HUES48 (cell line): ENCODE data around the gene LAMA1.

Experiments
- H3K27ac ChIP-seq: one replicate; pipeline ENCODE4 v1.7.0; 2013; ENCODE audit warnings: low read depth, low read length, inconsistent platforms
- H3K27me3 ChIP-seq: 2 replicates; pipeline ENCODE4 v1.6.1; 2013; ENCODE audit warnings: mild to moderate bottlenecking, low read length; ENCODE audit not compliant: control insufficient read depth, insufficient read depth
- H3K36me3 ChIP-seq: 2 replicates; pipeline ENCODE4 v1.6.1; 2013; ENCODE audit warnings: low read length; ENCODE audit not compliant: control insufficient read depth, insufficient read depth
- H3K4me1 ChIP-seq: 2 replicates; pipeline ENCODE4 v1.6.1; 2013; ENCODE audit warnings: mild to moderate bottlenecking, low read length; ENCODE audit not compliant: control insufficient read depth, insufficient read depth
- H3K4me3 ChIP-seq: 2 replicates; pipeline ENCODE4 v1.5.1; 2013; ENCODE audit warnings: mild to moderate bottlenecking, low read depth, low read length
- H3K9ac ChIP-seq: 2 replicates; pipeline ENCODE4 v1.6.1; 2013; ENCODE audit warnings: mild to moderate bottlenecking, low read depth, low read length, moderate library complexity
- H3K9me3 ChIP-seq: 2 replicates; pipeline ENCODE4 v1.6.1; 2013; ENCODE audit warnings: low read length; ENCODE audit not compliant: control insufficient read depth, insufficient read depth

The LAMA1 gene

DNA sequence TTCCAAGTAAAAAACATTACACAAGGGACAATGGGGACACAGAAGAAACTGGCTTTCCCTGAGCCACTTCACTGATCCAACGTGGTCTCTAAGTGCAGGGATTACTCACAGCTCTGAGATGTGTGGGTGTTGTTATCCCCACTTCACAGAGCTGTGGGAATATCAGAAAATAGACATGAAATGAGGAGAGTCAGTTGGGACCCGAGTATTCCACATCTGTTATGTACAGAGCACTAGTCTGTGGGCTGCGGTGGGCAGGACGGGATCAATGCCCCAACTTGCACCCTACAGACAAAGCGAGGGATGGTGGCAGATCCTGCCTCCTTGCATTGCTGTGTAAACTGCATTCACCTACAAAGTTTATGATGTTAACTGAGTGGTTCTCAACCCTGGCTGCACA, 11.7 kb downstream of the LAMA1 start:
- Histone ChIP-seq H3K9ac (no peak overlapping the region), H3K27ac (no peak overlapping the region), H3K36me3 (no peaks in the 10 kb centered on the region), H3K9me3 (no peaks in the 10 kb centered on the region), H3K27me3 (no peaks in the 10 kb centered on the region), H3K4me1 (no peaks in the 10 kb centered on the region), H3K4me3 (no peak overlapping the region)

DNA sequence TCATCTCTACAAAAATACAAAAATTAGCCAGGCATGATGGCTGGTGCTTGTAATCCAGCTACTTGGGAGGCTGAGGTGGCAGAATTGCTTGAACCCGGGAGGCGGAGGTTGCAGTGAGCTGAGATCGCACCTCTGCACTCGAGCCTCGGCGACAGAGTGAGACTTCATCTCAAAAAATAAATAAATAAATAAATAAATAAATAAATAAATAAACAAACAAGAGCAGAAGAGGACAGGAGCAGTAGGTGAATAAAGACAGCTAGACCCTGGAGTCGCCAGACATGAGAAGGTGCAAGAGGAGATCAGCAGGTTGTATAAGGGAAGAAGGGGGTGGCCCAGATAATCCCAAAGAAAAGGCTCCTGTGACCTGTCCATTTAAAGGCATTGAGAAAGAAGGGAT, 12.3 kb downstream of the LAMA1 start:
- H3K4me3 ChIP-seq, result no peak overlapping the region
- no peaks in the 10 kb centered on the region for H3K27me3 ChIP-seq
- no peaks in the 10 kb centered on the region for H3K36me3 ChIP-seq
- no peaks in the 10 kb centered on the region for H3K9me3 ChIP-seq
- H3K4me1 ChIP-seq, result no peaks in the 10 kb centered on the region
- H3K9ac ChIP-seq, result no peak overlapping the region
- no peak overlapping the region for H3K27ac ChIP-seq

DNA sequence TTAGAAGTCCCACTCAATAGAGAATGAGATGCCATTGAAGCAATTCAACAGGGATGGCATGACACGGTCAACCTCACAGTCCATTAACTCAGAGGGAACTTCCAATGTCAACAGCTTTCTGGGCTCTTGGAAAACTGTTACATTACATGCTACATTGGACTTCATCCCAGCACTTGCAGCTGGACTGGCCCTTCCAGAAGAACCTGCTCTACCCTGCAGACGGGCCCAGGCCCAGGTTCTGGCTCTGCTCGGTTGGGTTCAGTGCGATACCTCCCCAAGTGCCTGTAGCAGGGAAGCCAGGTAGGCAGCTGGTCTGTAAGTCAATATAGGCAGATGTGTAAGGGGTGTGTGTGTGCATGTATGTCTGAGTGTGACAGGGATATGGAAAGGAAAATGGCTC, 12.9 kb downstream of the LAMA1 start:
- H3K27ac ChIP-seq, result no peak overlapping the region

DNA sequence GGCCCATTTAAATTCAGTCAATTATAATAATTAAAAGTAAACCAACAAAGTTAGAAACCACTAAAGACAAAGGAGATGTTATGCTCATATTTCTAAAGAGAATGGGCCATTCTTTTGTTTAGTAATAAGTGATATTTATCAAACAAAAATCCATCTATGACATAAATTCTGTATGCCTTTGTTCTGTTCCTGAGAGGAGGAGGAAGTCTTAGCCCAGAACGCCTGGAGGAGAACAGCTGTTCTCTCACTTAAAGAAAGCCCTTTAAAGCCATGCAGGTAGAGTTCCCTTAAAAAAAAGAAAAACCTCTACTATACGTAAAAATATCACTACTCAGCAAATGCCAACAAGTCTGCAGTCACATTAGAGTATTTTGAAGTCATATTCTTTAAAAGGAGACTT, 15.5 kb downstream of the LAMA1 start:
- H3K27ac ChIP-seq, result no peak overlapping the region
- H3K4me3 ChIP-seq, result no peak overlapping the region
- no peak overlapping the region for H3K9ac ChIP-seq
- no peaks in the 10 kb centered on the region for H3K4me1 ChIP-seq
- no peaks in the 10 kb centered on the region for H3K27me3 ChIP-seq
- H3K36me3 ChIP-seq, result no peaks in the 10 kb centered on the region
- H3K9me3 ChIP-seq, result no peaks in the 10 kb centered on the region

More for the DNA sequence above, 12.9 kb downstream of the LAMA1 start:
- H3K9ac ChIP-seq, result no peak overlapping the region
- no peaks in the 10 kb centered on the region for H3K27me3 ChIP-seq
- H3K9me3 ChIP-seq, result no peaks in the 10 kb centered on the region
- H3K36me3 ChIP-seq, result no peaks in the 10 kb centered on the region
- no peak overlapping the region for H3K4me3 ChIP-seq
- H3K4me1 ChIP-seq, result no peaks in the 10 kb centered on the region

DNA sequence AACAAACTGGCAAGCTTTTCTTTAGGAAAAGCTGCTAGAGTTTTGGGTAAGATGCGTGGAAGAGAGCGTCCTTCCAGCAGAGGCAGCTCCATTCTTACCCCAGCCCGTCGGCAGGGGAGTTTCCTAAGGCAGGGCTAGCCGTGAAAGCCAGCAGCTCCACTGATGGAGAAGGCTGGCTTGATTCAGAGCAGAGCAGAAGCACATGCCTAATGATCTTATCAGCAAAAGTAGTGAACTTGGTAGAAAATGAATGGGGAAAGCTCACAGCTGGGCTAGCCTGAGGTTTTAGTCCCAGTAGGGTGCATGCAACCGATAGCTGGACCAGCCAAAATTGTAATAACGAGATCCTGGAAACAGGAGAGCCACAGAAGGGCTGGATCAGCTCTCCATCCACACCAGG, 20.8 kb downstream of the LAMA1 start:
- Histone ChIP-seq H3K27me3 (no peaks in the 10 kb centered on the region), H3K4me3 (no peak overlapping the region), H3K36me3 (no peaks in the 10 kb centered on the region), H3K27ac (no peak overlapping the region), H3K4me1 (no peaks in the 10 kb centered on the region), H3K9ac (no peak overlapping the region), H3K9me3 (no peaks in the 10 kb centered on the region)

DNA sequence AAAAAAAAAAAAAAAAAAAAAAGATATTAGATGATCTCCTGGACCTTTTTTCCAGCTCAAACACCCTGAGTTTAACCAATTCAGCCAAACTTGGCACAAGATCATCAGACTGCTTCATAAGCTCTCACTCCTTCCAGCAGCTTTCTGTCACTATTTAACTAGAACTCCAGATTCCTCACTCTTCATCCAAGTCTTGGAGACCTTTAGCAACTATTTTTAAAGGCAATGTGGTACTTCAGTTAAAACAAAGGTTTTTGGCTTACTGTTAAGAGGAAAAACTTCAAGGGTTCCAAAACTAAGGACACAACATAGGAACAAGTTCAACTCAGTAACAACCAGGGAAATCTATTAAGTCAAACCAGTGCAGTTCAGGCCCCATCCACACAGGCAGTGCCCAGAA, 23.2 kb downstream of the LAMA1 start:
- H3K27me3 ChIP-seq, result no peaks in the 10 kb centered on the region
- no peaks in the 10 kb centered on the region for H3K9me3 ChIP-seq
- H3K36me3 ChIP-seq, result no peaks in the 10 kb centered on the region
- no peak overlapping the region for H3K4me3 ChIP-seq
- peaks cover 6% of the 10 kb centered on the region; the same call in 1 of the 2 replicates for H3K4me1 ChIP-seq
- H3K27ac ChIP-seq, result no peak overlapping the region
- no peak overlapping the region for H3K9ac ChIP-seq

DNA sequence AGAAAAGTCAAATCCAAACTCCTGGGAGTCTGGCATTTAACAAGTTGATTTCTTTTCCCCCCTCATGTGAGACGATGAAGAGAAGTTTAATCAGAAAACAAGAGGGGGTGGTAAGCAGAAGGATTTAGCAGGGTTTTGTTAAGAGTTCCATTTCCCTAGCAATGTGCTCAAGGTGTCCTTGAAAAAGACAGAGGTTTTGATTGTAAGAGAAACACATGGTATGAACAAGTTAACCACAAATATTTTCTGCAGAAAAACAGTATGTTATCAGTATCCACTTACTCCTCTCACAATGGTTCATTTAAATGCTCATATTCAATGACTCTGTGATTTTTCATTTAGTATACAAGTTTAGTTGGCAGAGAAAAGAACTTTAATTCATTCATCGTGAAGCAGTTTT, 26.8 kb downstream of the LAMA1 start:
- H3K36me3 ChIP-seq, result no peaks in the 10 kb centered on the region

DNA sequence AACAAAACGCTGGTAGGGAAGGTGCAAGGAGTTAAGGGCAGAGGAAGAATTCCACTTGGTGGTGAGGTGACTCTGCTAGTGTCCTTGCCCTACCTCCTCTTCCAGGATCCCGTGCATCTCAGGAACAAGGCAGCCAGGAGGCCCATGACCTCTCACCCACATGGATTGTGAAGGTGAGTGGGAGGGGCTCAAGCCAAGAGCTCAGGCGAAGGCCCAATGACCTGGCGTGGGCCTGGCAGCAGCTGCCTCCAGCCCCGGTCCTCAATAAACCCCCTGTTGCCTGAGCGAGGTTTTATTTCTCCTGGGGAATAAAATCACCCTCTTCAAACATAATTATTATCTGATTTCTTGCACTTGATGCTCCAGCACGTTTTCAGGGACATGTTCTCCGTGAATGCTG, 28.2 kb downstream of the LAMA1 start:
- no peaks in the 10 kb centered on the region for H3K36me3 ChIP-seq
- H3K27me3 ChIP-seq, result no peaks in the 10 kb centered on the region
- no peaks in the 10 kb centered on the region for H3K9me3 ChIP-seq
- H3K4me1 ChIP-seq, result peaks cover 6% of the 10 kb centered on the region; the same call in 1 of the 2 replicates
- H3K4me3 ChIP-seq, result no peak overlapping the region
- H3K9ac ChIP-seq, result no peak overlapping the region
- H3K27ac ChIP-seq, result no peak overlapping the region

More for the DNA sequence above, 26.8 kb downstream of the LAMA1 start:
- H3K9ac ChIP-seq, result no peak overlapping the region
- H3K9me3 ChIP-seq, result no peaks in the 10 kb centered on the region
- H3K27me3 ChIP-seq, result no peaks in the 10 kb centered on the region
- H3K4me1 ChIP-seq, result peaks cover 6% of the 10 kb centered on the region; the same call in 1 of the 2 replicates
- H3K27ac ChIP-seq, result no peak overlapping the region
- no peak overlapping the region for H3K4me3 ChIP-seq

DNA sequence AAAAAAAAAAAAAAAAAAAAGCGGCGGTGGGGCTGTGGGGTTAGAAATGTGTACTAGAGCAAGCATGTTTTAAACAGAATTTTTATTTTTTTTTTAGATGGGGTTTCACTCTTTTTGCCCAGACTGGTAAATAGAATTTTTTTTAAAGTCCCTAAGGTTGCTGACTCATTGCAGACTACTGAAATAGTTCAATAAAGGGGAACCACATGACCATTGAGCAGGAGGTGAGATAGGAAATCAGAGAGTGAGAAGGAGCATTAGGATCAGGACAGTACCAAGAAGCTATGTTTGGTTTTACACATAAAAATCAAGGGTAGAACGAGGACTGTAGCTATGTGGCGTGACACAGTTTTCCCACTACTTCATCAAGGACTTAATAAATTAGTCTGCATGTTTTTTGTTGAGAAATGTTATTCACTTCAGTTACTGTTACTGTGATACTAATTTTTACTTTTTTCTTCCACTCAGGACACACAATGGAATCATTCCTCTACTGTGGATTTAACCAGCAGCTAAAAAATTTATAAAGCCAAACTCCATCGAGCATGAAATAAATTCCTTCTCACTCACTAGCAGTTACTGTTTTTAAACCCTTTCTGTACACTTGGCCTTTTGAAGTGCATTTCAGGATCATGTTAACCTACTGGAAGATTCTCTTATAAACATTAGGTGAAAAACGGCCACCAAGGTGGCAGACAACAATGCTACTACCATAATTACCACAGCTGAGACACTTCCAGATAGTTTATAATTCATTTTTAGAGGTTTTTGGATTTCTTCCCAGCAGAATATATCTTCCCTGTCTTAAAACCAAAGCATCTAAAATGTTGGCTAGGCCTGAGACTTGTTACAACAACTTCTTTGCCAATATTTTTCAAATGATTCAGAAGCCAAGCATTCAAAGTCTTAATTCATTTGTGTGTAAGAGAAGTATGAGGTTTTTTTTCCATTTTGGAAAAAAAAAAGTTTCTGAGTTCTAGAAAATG, 33.2 kb downstream of the LAMA1 start:
- Histone ChIP-seq H3K27ac (no peak overlapping the region), H3K36me3 (no peaks in the 10 kb centered on the region), H3K9ac (no peak overlapping the region), H3K4me3 (no peak overlapping the region), H3K9me3 (no peaks in the 10 kb centered on the region), H3K27me3 (no peaks in the 10 kb centered on the region), H3K4me1 (no peaks in the 10 kb centered on the region)

DNA sequence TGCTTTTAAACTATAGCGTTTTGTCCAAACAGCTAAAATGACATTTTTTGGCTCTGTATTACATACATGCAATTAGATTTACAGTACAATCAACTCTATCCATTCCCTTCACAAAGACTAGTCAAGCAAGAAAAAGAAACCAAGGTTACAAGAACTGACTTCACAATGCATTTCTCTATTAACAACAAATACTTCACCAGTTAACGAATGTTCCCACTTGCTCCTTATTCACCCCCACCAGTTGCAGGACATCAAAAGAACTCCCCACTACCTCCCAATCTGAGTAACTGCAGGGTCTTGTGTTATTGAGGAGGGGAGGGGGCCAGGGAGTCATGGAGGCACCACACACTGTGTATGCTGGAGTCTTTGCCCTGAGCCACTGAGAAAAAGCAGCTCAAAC, 34.9 kb downstream of the LAMA1 start:
- Histone ChIP-seq H3K27me3 (no peaks in the 10 kb centered on the region), H3K36me3 (0 out of 2 replicates have a peak, but pooled peaks cover 3% of the 10 kb centered on the region), H3K9me3 (no peaks in the 10 kb centered on the region), H3K4me3 (no peak overlapping the region), H3K9ac (no peak overlapping the region), H3K27ac (no peak overlapping the region), H3K4me1 (no peaks in the 10 kb centered on the region)

DNA sequence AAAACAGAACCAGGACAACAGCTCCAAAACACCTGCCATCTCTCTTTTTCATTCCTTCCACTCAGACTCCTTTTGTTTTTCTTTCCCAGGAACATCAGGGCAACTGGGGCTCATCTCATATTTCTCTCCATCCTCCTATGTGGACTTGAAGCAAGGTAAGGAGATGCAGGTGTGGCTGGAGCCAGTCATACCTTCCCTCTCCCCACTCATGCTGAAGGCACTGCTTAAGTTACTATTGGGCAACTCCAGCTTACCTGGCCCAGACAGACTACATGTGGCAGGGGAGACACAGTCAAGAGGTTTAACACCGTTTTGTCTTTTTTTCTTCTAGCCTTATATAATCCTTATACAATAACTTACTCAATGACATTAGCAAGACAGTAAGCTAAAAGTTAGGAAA, 38.4 kb downstream of the LAMA1 start:
- Histone ChIP-seq H3K9ac (no peak overlapping the region), H3K4me3 (no peak overlapping the region), H3K36me3 (peaks cover 3% of the 10 kb centered on the region; the same call in 1 of the 2 replicates), H3K27me3 (no peaks in the 10 kb centered on the region), H3K4me1 (no peaks in the 10 kb centered on the region), H3K9me3 (no peaks in the 10 kb centered on the region), H3K27ac (no peak overlapping the region)
